ENCODE results near the gene MCC. TPM values are rescaled to one million over a fixed set of nuclear protein-coding genes. Genes with fewer than 3 reads are reported as not detected.

MCC gene
- polyA plus RNA-seq (2013), result 2.0 TPM in 2 replicates

DNA sequence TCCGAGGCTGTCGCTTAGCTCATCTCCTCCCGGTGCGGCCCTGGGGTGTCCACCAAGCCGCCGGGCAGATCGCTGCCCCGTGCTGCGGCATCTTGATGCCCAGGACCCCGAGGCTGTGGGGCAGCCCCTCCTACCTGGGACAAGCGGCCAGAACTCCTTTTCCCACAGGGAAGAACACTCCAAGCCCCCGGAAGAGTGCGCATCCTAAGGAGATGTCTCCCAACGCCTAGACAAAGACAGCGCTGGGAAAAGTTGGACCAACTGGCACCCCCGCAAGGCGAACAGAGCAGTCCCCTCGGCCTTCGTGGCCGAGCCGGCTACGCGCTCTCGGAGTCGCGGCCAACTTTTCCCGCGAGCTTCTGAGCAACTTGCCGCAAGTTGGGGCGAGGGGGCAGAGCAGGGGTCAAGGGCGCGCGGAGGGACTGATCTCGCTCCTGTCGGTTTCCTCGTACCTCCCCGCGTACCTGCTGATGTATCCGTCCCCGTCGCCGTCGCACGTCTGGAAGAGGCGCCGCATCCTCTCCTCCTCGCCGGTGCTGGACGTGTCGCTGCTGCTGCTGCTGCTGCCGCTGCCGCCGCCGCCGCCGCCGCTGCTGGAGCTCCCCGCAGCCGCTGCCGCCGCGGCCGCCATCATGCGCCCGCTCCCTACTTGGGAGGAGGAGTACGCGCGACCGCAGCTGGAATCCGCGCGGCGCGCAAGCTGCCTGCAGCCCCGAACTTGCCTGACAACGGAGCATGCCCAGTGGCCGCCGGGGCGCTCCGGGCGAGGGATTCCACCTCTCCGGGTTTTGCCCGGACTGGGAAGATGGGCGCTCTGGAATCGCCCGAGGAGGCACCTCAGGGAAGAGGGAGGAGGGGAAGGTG lies at the start of gene MCC:
Gene MCC, minus strand, starts transcription at position 673 of the 864 bp plus-strand sequence.
- Histone ChIP-seq H2AFZ (ENCODE audit: insufficient read depth, low read length, poor library complexity) (peak within 1 kb of the TSS; percentile 75), H3K27me3 (ENCODE audit: insufficient read depth, low read length) (peaks cover 11% of the 10 kb centered on the region), H2BK5ac (ENCODE audit: low read depth, low read length, poor library complexity) (peak within 1 kb of the TSS; percentile 27), H3K18ac (ENCODE audit: low read length) (peak within 1 kb of the TSS; percentile 74), H3K9me3 (ENCODE audit: insufficient read depth, low read depth, low read length) (peaks cover 6% of the 10 kb centered on the region), H2BK120ac (ENCODE audit: insufficient read depth, low read length, poor library complexity) (peak within 1 kb of the TSS; percentile 69), H3K27ac (ENCODE audit: low read depth, low read length) (no peak within 1 kb of the TSS), H3K4me2 (ENCODE audit: low read length) (peak within 1 kb of the TSS; percentile 79), H3K4me3 (ENCODE audit: low read depth, low read length) (peak within 1 kb of the TSS; percentile 77), H3K9ac (ENCODE audit: low read length) (peak within 1 kb of the TSS; percentile 33), H3K79me2 (ENCODE audit: control insufficient read depth, insufficient read depth, low read length, poor library complexity) (peaks cover 3% of the 10 kb centered on the region), H3K14ac (ENCODE audit: low read length) (peak within 1 kb of the TSS; percentile 77), H4K91ac (ENCODE audit: low read depth, low read length) (peak within 1 kb of the TSS; percentile 66), H3K4me1 (ENCODE audit: control insufficient read depth in 1 of 2, insufficient read depth in 2 of 2, low read length in 2 of 2) (peaks cover 15% of the 10 kb centered on the region in 2 experiments), H3K23ac (ENCODE audit: low read length) (no peak within 1 kb of the TSS), H3K79me1 (ENCODE audit: low read length) (peaks cover 11% of the 10 kb centered on the region), H3K36me3 (ENCODE audit: control insufficient read depth in 1 of 2, insufficient read depth in 2 of 2, low read length in 2 of 2) (no peaks in the 10 kb centered on the region), H4K12ac (ENCODE audit: low read depth, low read length) (peak within 1 kb of the TSS; percentile 35), H2AK5ac (ENCODE audit: low read length) (peak within 1 kb of the TSS; percentile 92), H3K4ac (ENCODE audit: low read depth, low read length) (no peak within 1 kb of the TSS), H2BK12ac (ENCODE audit: low read length) (peak within 1 kb of the TSS; percentile 91), H4K8ac (ENCODE audit: low read depth, low read length) (peak within 1 kb of the TSS; percentile 79)
- peak; percentile 41 to 61 for DNase-seq
- no CpG with 5 or more reads among the region's 86 CpGs for WGBS (ENCODE audit: extremely low coverage, insufficient coverage, insufficient read length)

GRCh38 chr5:113531481-113532159 lies 43.4 kb upstream of the MCC start:
- Histone ChIP-seq H3K27me3 (ENCODE audit: insufficient read depth, low read length) (no peaks in the 10 kb centered on the region), H3K4me2 (ENCODE audit: low read length) (no peak overlapping the region), H3K4me3 (ENCODE audit: low read depth, low read length) (no peak overlapping the region), H2AK5ac (ENCODE audit: low read length) (no peak overlapping the region), H4K8ac (ENCODE audit: low read depth, low read length) (no peak overlapping the region), H3K27ac (ENCODE audit: low read depth, low read length) (no peak overlapping the region), H3K4ac (ENCODE audit: low read depth, low read length) (no peak overlapping the region), H3K79me2 (ENCODE audit: control insufficient read depth, insufficient read depth, low read length, poor library complexity) (no peaks in the 10 kb centered on the region), H3K18ac (ENCODE audit: low read length) (no peak overlapping the region), H2BK5ac (ENCODE audit: low read depth, low read length, poor library complexity) (no peak overlapping the region), H3K14ac (ENCODE audit: low read length) (no peak overlapping the region), H4K12ac (ENCODE audit: low read depth, low read length) (no peak overlapping the region), H2BK12ac (ENCODE audit: low read length) (no peak overlapping the region), H3K23ac (ENCODE audit: low read length) (no peak overlapping the region), H4K91ac (ENCODE audit: low read depth, low read length) (no peak overlapping the region), H2AFZ (ENCODE audit: insufficient read depth, low read length, poor library complexity) (no peak overlapping the region), H3K9me3 (ENCODE audit: insufficient read depth, low read depth, low read length) (peaks cover 2% of the 10 kb centered on the region), H3K9ac (ENCODE audit: low read length) (no peak overlapping the region), H2BK120ac (ENCODE audit: insufficient read depth, low read length, poor library complexity) (no peak overlapping the region), H3K79me1 (ENCODE audit: low read length) (no peaks in the 10 kb centered on the region), H3K4me1 (ENCODE audit: control insufficient read depth in 1 of 2, insufficient read depth in 2 of 2, low read length in 2 of 2) (no peaks in the 10 kb centered on the region), H3K36me3 (ENCODE audit: control insufficient read depth in 1 of 2, insufficient read depth in 2 of 2, low read length in 2 of 2) (peaks cover 2 to 5% of the 10 kb centered on the region in 2 experiments)
- DNase-seq, result no peak
- no CpG with 5 or more reads among the region's 2 CpGs for WGBS (ENCODE audit: extremely low coverage, insufficient coverage, insufficient read length)

GRCh38 chr5:113527746-113528145 lies 39.5 kb upstream of the MCC start:
- H4K91ac ChIP-seq (ENCODE audit: low read depth, low read length), result no peak overlapping the region
- no peak overlapping the region for H3K9ac ChIP-seq (ENCODE audit: low read length)

DNA sequence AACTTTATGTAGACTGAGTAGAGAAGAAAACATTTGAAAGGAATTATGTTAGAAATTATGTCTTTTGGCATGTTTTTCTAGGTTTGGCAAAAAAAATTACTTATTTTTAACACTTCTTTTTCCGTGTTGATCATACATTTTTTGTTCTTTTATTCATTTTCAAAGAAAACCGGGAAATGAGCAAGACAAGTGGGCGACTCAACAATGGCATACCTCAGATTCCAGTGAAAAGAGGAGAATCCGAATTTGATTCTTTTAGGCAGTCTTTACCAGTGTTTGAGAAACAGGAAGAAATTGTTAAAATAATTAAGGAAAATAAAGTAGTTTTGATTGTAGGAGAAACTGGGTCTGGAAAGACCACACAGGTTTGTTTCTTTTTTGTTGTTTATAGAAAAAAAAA lies 38.2 kb upstream of the MCC start:
- H2AFZ ChIP-seq (ENCODE audit: insufficient read depth, low read length, poor library complexity), result no peak overlapping the region
- H3K4me1 ChIP-seq (ENCODE audit: control insufficient read depth in 1 of 2, insufficient read depth in 2 of 2, low read length in 2 of 2), result no peaks in the 10 kb centered on the region
- no peak overlapping the region for H2BK5ac ChIP-seq (ENCODE audit: low read depth, low read length, poor library complexity)
- no peak overlapping the region for H2BK12ac ChIP-seq (ENCODE audit: low read length)
- peaks cover 2% of the 10 kb centered on the region for H3K9me3 ChIP-seq (ENCODE audit: insufficient read depth, low read depth, low read length)
- peaks cover 0 to 2% of the 10 kb centered on the region in 2 experiments for H3K36me3 ChIP-seq (ENCODE audit: control insufficient read depth in 1 of 2, insufficient read depth in 2 of 2, low read length in 2 of 2)
- H3K4ac ChIP-seq (ENCODE audit: low read depth, low read length), result no peak overlapping the region
- no peak overlapping the region for H3K18ac ChIP-seq (ENCODE audit: low read length)
- H4K12ac ChIP-seq (ENCODE audit: low read depth, low read length), result no peak overlapping the region
- no peak overlapping the region for H3K4me2 ChIP-seq (ENCODE audit: low read length)
- DNase-seq, result no peak
- H3K14ac ChIP-seq (ENCODE audit: low read length), result no peak overlapping the region
- H3K23ac ChIP-seq (ENCODE audit: low read length), result no peak overlapping the region
- H3K79me1 ChIP-seq (ENCODE audit: low read length), result no peaks in the 10 kb centered on the region
- no peaks in the 10 kb centered on the region for H3K27me3 ChIP-seq (ENCODE audit: insufficient read depth, low read length)
- no peak overlapping the region for H4K8ac ChIP-seq (ENCODE audit: low read depth, low read length)
- H3K27ac ChIP-seq (ENCODE audit: low read depth, low read length), result no peak overlapping the region
- H3K4me3 ChIP-seq (ENCODE audit: low read depth, low read length), result no peak overlapping the region
- H3K9ac ChIP-seq (ENCODE audit: low read length), result no peak overlapping the region
- H4K91ac ChIP-seq (ENCODE audit: low read depth, low read length), result no peak overlapping the region
- no peak overlapping the region for H2AK5ac ChIP-seq (ENCODE audit: low read length)
- H2BK120ac ChIP-seq (ENCODE audit: insufficient read depth, low read length, poor library complexity), result no peak overlapping the region
- no CpG with 5 or more reads among the region's 4 CpGs for WGBS (ENCODE audit: extremely low coverage, insufficient coverage, insufficient read length)
- no peaks in the 10 kb centered on the region for H3K79me2 ChIP-seq (ENCODE audit: control insufficient read depth, insufficient read depth, low read length, poor library complexity)

More at GRCh38 chr5:113527746-113528145, 39.5 kb upstream of the MCC start:
- Histone ChIP-seq H3K79me1 (ENCODE audit: low read length) (no peaks in the 10 kb centered on the region), H3K4ac (ENCODE audit: low read depth, low read length) (no peak overlapping the region), H3K23ac (ENCODE audit: low read length) (no peak overlapping the region), H3K18ac (ENCODE audit: low read length) (no peak overlapping the region), H3K9me3 (ENCODE audit: insufficient read depth, low read depth, low read length) (peaks cover 2% of the 10 kb centered on the region), H3K14ac (ENCODE audit: low read length) (no peak overlapping the region), H4K12ac (ENCODE audit: low read depth, low read length) (no peak overlapping the region), H2BK5ac (ENCODE audit: low read depth, low read length, poor library complexity) (no peak overlapping the region), H2AK5ac (ENCODE audit: low read length) (no peak overlapping the region), H3K27me3 (ENCODE audit: insufficient read depth, low read length) (no peaks in the 10 kb centered on the region), H3K4me1 (ENCODE audit: control insufficient read depth in 1 of 2, insufficient read depth in 2 of 2, low read length in 2 of 2) (no peaks in the 10 kb centered on the region), H3K36me3 (ENCODE audit: control insufficient read depth in 1 of 2, insufficient read depth in 2 of 2, low read length in 2 of 2) (peaks cover 0 to 2% of the 10 kb centered on the region in 2 experiments), H4K8ac (ENCODE audit: low read depth, low read length) (no peak overlapping the region), H3K79me2 (ENCODE audit: control insufficient read depth, insufficient read depth, low read length, poor library complexity) (no peaks in the 10 kb centered on the region), H2BK120ac (ENCODE audit: insufficient read depth, low read length, poor library complexity) (no peak overlapping the region), H2BK12ac (ENCODE audit: low read length) (no peak overlapping the region), H3K4me2 (ENCODE audit: low read length) (no peak overlapping the region), H3K4me3 (ENCODE audit: low read depth, low read length) (no peak overlapping the region), H2AFZ (ENCODE audit: insufficient read depth, low read length, poor library complexity) (no peak overlapping the region), H3K27ac (ENCODE audit: low read depth, low read length) (no peak overlapping the region)
- DNase-seq, result peak; percentile 25 to 34
- WGBS (ENCODE audit: extremely low coverage, insufficient coverage, insufficient read length), result no CpG with 5 or more reads among the region's 5 CpGs
